GM18499 (cell line): Measurements from ENCODE around the gene XIAP.
"Not testable (repeated sequence)": the region's sequence is repeated elsewhere in the genome, so short reads cannot be mapped to it uniquely, and the experiment has no call there.

Source experiments
- ATAC-seq: cut with Tn5 transposase; IDR thresholded peaks from one replicate; pipeline ENCODE4 v1.9.1; 2021; ENCODE audit warnings: moderate number of reproducible peaks; ENCODE audit not compliant: insufficient read depth, unreplicated experiment

The XIAP gene

DNA sequence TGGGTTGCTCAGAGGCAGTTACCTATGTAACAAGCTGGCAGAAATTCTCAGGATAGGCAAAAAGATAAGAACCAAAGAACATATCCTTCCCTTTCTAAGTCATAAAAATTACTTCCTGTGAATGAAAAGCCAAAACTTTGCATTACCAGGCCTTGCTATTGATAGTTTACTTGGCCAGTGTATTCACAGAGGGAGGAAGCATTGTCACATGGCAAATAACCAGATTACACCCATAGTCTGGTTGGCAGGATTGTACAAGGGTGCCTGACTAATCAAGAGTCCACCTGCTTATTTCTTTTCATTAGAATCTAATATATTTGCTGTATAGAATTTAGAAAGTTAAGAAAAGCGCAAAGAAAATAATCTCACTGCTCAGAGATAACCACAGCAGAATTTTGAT, 14.1 kb downstream of the XIAP start:
- no peak for ATAC-seq

- ATAC-seq: no peak
Observed at GRCh38 chrX:123876177-123876576, 16.3 kb downstream of the XIAP start.

DNA sequence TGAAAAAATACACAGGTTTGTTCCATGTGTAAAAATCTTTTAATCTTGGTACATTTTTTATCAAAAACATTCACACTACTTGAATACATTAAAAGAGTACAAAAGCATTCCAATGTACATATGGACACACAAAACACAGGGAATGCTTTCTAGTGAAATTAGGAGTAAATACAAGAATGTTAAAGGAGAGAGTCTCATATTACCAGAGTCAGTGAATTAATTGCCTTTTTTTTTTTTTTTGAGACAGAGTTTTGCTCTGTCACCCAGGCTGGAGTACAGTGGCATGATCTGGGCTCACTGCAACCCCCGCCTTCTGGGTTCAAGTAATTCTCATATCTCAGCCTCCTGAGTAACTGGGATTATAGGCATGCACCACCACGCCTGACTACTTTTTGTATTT, 17.0 kb downstream of the XIAP start:
- no peak for ATAC-seq

DNA sequence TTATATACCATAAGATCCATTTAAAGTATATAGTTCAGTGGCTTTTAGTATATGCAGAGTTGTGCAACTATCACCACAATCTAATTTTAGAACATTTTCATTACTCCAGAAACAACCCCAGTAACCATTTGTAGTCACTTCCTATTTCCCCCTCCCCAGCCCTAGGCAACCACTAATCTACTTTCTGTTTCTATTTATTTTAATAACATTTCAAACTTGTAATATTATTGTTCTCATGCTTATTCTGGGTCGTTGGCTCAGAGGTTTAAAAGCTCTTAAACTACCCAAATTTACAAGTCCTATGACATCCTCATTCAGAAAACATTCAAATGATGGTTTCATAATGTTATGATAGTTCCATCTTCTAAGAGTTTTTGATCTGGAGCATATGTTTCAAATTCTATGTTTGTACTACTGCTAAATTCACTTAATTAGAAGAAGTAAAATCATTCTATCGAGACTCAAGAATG, 18.4 kb downstream of the XIAP start:
- peak; percentile 76 for ATAC-seq

DNA sequence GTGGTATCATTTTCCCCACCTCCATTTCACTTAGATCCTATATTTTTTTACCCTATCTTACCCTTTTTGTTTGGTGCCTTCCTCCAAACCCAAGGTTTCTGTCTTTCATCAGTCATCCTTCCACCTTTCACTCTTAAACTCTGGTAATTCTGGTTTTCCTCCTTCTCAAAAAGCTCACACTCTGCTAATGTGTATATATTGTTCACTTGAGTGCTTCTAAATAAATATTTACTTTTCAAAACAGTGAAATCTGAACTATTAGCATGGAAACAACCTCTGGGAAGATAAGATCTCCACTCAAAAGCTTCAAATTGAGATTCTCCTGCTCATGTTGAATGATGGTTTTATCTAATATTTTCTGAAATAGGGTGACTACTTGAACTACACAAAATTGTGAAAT, 21.5 kb downstream of the XIAP start:
- no peak for ATAC-seq

DNA sequence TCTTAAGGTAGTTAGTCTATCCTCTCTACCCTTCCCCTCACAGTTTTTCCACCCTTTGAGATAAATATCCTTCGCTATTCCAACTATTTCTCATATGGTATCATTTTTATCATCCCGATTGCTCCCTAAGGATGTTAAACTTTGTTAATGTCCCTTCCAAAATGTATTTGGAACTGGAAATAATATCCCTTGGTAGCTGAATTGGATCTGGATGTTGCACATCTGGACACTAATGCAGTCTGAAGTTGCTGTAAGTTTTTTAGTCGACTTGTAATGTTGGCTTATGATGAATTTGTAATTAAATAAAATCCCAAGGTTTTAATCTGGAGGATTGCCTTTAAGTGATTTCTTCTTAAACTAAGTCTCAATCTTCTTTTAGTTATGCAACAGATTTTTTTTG, 22.5 kb downstream of the XIAP start:
- no peak for ATAC-seq

DNA sequence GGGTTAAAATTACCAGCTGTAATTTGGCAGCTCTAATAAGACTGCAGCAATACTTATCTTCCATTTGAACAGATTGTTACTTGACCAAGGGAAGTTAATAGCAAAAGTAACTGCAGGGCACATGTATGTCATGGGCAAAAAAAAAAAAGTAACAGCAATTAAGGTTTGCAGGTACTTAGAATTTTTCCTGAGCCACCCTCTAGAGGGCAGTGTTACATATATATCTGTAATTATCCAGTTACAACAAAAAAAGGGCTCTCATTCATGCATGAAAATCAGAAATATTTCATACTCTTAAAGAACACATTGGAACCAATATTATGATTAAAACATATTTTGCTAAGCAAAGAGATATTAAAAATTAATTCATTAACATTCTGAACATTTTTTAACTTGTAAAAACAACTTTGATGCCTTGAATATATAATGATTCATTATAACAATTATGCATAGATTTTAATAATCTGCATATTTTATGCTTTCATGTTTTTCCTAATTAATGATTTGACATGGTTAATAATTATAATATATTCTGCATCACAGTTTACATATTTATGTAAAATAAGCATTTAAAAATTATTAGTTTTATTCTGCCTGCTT, 25.1 kb downstream of the XIAP start:
- no peak for ATAC-seq

GRCh38 chrX:123899701-123900100, 39.8 kb downstream of the XIAP start:
- ATAC-seq: no peak

GRCh38 chrX:123903261-123903660, 43.4 kb downstream of the XIAP start:
- not testable (repeated sequence) for ATAC-seq

DNA sequence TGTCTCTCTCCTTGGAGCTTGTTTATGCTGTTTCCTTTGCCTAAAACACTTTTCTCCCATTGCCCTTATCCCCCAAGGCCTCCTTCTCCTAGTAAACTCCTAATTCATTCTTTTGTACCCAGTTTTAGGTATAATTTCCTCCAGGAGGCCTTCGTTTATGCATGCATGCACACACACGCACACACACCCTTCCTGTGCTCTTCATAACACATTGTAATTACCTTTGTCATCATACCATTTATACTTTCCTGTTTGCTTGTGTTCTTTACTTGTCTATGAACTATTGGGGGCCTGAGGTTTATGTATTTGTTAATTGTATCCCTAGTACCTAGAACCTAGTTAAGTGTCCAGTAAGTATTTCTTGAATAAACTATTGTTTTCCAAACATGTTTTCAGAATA, 45.5 kb downstream of the XIAP start:
- no peak for ATAC-seq

GRCh38 chrX:123906557-123907316, 46.9 kb downstream of the XIAP start:
- ATAC-seq: no peak

DNA sequence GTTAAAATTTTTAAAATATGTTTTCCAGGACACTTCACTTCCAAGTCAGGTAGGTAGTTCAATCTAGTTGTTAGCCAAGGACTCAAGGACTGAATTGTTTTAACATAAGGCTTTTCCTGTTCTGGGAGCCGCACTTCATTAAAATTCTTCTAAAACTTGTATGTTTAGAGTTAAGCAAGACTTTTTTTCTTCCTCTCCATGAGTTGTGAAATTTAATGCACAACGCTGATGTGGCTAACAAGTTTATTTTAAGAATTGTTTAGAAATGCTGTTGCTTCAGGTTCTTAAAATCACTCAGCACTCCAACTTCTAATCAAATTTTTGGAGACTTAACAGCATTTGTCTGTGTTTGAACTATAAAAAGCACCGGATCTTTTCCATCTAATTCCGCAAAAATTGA, 49.7 kb downstream of the XIAP start:
- no peak for ATAC-seq

- no peak for ATAC-seq
Observed at GRCh38 chrX:123917069-123917468, 57.2 kb downstream of the XIAP start.

DNA sequence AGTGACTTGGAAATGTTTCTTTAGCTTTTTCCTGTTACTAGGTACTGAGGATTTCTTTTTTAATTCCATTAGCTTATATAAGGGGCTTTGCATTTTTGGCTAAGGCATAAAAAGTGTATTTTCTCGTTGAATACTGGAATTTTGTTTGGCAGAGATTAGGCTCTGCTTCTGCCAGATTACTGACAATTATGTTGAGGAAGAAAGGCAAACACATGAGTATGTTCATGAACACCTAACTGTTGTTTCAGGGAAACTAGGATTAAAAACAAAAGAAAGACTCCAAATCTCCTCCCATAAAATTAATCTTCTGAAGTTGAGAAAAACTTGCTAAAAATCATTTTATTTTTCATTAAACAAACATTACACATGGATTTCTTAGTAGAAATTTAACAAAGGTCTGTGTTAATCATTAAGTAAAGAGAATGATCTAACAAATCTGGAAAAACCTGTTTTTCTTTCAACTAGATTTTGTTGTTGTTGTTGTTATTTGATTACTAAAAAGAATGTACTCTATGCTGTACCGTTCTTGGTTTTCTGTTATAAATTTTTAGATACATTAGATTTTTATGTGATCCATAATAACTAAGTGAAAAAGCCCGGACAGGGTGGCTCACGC, 58.4 kb downstream of the XIAP start:
- no peak for ATAC-seq

GRCh38 chrX:123920105-123920785, 60.4 kb downstream of the XIAP start:
- no peak for ATAC-seq

GRCh38 chrX:123923211-123923610, 63.4 kb downstream of the XIAP start:
- ATAC-seq: no peak

DNA sequence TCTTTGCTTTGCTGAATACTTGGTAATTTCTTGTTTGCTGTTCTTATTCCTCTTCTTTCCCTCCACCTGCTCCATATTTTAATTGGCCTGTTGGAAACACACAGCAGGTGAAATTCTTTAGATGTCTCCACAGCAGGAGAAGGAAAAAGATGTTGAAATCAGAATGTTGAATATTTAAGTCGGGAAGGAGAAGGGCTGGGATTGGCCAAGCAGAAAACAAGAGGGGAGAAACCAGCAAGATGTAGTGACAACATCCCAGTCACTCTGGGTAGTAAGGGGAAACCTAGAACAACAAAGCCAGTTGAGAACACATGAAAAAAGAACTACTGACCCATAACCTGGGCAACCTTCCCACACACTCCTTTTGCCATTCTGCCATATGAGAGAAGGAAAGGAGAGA, 64.3 kb downstream of the XIAP start:
- ATAC-seq: no peak

- no peak for ATAC-seq
Observed at GRCh38 chrX:123927845-123928244, 68.0 kb downstream of the XIAP start.

- ATAC-seq: not testable (repeated sequence)
Observed at GRCh38 chrX:123932055-123932454, 72.2 kb downstream of the XIAP start.

DNA sequence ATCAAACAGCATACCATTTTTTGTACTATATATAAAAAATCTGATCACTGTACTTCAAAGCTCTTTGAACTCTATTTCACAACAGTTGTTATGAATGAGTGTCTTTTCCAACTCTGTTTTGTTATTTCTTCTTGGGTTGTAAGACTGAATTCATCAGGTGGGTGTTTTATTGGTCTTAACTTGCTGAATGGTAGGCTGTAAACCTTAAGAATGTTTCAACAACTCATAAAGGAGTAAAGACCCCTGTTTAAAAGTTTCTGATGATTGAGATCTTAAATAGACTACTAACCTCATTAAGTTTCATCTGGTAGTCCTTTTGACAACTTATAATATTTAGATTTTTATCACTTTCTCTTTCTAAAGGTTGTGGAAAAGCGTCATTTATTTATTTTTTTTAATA, 83.2 kb downstream of the XIAP start:
- no peak for ATAC-seq

- ATAC-seq: no peak
Observed at GRCh38 chrX:123943488-123943887, 83.6 kb downstream of the XIAP start.
